GM12873 (cell line): Measurements from ENCODE around the gene RAD50.

Experiments
- TF ChIP-seq, protein P1 (sequence below): IDR thresholded peaks from 2 replicates; pipeline ENCODE4 v1.5.1; 2012; ENCODE audit warnings: low read depth, mild to moderate bottlenecking, moderate library complexity, low read length, control low read depth; ENCODE audit not compliant: insufficient read depth; ENCODE audit errors: missing control alignments

RAD50 gene

DNA sequence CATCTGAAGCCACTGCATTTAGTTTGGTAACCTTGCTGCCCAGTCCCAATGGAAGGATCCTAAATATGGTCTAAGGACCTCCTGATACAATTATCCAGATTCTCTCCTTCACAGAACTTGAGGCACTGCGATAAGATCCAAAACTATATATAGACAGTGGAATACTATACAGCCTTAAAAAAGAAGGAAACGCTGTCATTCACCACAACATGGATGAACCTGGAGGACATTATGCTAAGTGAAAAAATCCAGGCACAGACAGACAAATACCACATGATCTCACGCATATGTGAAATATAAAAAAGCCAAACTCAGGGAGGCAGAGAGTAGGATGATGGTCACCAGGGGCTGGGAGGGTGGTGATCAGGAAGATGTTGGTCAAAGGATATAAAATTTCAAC, 114.2 kb downstream of the RAD50 start:
- TF ChIP-seq, protein P1, sequence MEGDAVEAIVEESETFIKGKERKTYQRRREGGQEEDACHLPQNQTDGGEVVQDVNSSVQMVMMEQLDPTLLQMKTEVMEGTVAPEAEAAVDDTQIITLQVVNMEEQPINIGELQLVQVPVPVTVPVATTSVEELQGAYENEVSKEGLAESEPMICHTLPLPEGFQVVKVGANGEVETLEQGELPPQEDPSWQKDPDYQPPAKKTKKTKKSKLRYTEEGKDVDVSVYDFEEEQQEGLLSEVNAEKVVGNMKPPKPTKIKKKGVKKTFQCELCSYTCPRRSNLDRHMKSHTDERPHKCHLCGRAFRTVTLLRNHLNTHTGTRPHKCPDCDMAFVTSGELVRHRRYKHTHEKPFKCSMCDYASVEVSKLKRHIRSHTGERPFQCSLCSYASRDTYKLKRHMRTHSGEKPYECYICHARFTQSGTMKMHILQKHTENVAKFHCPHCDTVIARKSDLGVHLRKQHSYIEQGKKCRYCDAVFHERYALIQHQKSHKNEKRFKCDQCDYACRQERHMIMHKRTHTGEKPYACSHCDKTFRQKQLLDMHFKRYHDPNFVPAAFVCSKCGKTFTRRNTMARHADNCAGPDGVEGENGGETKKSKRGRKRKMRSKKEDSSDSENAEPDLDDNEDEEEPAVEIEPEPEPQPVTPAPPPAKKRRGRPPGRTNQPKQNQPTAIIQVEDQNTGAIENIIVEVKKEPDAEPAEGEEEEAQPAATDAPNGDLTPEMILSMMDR = no peak

GRCh38 chr5:132673488-132673887, 116.7 kb downstream of the RAD50 start:
- TF ChIP-seq, protein P1 = no peak

DNA sequence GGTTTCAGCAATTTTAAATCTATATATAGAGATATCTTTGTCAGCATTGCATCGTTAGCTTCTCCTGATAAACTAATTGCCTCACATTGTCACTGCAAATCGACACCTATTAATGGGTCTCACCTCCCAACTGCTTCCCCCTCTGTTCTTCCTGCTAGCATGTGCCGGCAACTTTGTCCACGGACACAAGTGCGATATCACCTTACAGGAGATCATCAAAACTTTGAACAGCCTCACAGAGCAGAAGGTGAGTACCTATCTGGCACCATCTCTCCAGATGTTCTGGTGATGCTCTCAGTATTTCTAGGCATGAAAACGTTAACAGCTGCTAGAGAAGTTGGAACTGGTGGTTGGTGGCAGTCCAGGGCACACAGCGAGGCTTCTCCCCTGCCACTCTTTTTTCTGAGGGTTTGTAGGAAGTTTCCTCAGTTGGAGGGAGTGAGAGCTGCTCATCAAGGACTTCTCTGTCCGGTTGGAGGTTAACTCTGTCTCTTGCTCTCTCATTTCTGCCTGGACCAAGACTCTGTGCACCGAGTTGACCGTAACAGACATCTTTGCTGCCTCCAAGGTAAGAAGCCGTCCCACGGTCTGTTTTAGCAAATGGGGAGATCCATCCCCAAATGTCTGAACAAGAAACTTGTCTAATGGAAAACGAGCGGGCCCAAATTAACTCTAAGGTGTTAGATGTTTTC, 117.3 kb downstream of the RAD50 start, which contains the start of gene IL4:
IL4 (plus strand) TSS at position 51 of the 692 bp plus-strand sequence; CDS start at position 113, 62 bp downstream.
- TF ChIP-seq, protein P1 = no peak

GRCh38 chr5:132674671-132675506, 118.1 kb downstream of the RAD50 start:
- TF ChIP-seq, protein P1 = no peak

DNA sequence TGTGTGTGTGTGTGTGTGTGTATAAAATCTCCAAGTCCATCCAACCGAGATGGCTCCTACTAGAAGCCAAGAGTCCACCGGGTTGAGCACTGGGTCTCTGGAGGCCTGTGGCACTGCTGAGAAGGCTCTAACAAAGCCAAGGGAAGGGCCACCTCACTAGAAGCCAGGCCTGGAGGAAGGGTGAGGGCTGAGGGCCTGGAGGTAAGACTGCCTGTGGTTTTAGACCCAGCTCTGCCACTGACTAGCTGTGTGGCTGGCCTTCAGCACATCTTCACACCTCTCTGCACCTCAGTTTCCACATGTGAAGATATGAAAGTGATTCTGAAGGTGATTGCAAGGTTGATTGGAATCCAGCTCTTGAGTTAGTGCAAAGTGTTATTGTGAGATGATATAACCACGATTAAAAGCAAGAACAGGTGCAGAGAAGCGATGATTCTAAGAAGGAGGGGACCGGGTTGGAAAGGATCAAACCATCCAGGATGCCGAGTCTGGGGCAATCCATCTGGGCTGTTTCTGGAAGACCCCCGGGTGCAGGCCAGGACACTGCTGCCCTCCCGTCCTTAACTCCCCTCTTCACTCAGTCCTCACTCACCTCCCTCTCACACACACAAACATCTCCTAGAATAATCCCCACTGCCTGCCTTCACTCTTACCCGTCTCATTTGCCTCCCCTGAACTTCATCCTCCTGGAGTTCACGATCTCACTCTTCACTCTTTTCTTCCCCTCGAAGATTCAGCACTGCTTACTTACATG, 119.3 kb downstream of the RAD50 start:
- TF ChIP-seq, protein P1 = no peak

DNA sequence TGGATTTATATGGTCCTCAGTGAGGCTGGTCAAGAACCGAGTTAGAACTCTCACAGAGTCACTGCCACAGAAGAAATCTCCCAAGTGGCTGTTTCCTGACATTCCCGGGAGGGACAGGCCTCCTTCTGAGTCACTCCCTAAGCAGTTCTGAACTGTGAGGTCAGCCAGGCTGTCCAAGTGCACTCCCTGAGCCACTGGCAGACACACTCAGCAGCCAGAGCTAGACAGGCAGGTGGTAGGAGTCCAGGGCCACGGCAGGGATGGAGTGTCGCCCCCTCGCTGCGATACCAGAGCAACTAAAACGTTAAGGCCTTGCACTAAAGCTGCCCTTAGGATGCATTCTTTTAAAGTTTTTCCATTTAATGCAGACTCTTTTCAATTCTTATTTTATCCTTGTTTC, 120.4 kb downstream of the RAD50 start:
- TF ChIP-seq, protein P1 = no peak
